Panc1 (cell line): Measurements from ENCODE around the gene ACP2. TPM values are rescaled to one million over a fixed set of nuclear protein-coding genes. Genes with fewer than 3 reads are reported as not detected.

Experiments
- ATAC-seq: fragments of 200-7000 bp; cut with Tn5 transposase; 2 replicates; pipeline ENCODE4 v1.9.1; 2020; ENCODE audit warnings: mild to moderate bottlenecking, moderate library complexity
- BruUV-seq: library from RNA; stranded (reverse); fragments of 400-500 nt; replicated peaks from 2 replicates; lab custom pipeline; 2021; lab: Mats Ljungman, UMichigan
- CTCF ChIA-PET: fragments of 300-600 bp; sonication (Branson Sonifier 250); formaldehyde crosslinking; loops from one replicate; lab custom pipeline; 2022; ENCODE audit warnings: antibody characterized with exemption; lab: Charles Lee
- POLR2A ChIA-PET: fragments of 300-600 bp; sonication (Branson Sonifier 250); formaldehyde crosslinking; loops from one replicate; lab custom pipeline; 2022; ENCODE audit warnings: antibody characterized with exemption; lab: Charles Lee
- DNase-seq: peaks from one replicate; pipeline ENCODE4 v3.0.0-alpha.2; 2010; ENCODE audit warnings: low read depth, low spot score
- H3K27ac ChIP-seq: 2 replicates; pipeline ENCODE4 v1.5.1; 2011; ENCODE audit warnings: mild to moderate bottlenecking, low read length, inconsistent platforms
- H3K27me3 ChIP-seq: fragments of 200-500 bp; sonication (Bioruptor generic); 2 replicates; pipeline ENCODE4 v1.6.0; 2014; ENCODE audit warnings: low read length, inconsistent platforms; ENCODE audit not compliant: control insufficient read depth, insufficient read depth
- H3K36me3 ChIP-seq: fragments of 200-500 bp; sonication (Bioruptor generic); 2 replicates; pipeline ENCODE4 v1.5.1; 2014; ENCODE audit warnings: inconsistent platforms, mild to moderate bottlenecking, low read length, moderate library complexity; ENCODE audit not compliant: control insufficient read depth, insufficient read depth
- H3K4me1 ChIP-seq: 2 replicates; pipeline ENCODE4 v1.5.1; 2011; ENCODE audit warnings: inconsistent platforms, mild to moderate bottlenecking, low read length, moderate library complexity; ENCODE audit not compliant: control insufficient read depth, insufficient read depth
- H3K4me3 ChIP-seq, 2 experiments: 2 replicates each; pipeline ENCODE4 v1.5.1; 2011 to 2012; ENCODE audit warnings: low read depth in 2 of 2, low read length in 2 of 2, mild to moderate bottlenecking in 2 of 2, inconsistent platforms in 1 of 2, moderate library complexity in 1 of 2
- H3K9me3 ChIP-seq: fragments of 200-500 bp; sonication (Bioruptor generic); 2 replicates; pipeline ENCODE4 v1.5.1; 2014; ENCODE audit warnings: low read depth, mild to moderate bottlenecking, inconsistent platforms, low read length, moderate library complexity; ENCODE audit not compliant: control insufficient read depth, insufficient read depth
- POLR2AphosphoS5 ChIP-seq: IDR thresholded peaks from 2 replicates; pipeline ENCODE4 v1.6.1; 2012; ENCODE audit warnings: mild to moderate bottlenecking, low read depth, low read length, moderate library complexity
- REST ChIP-seq, 2 experiments: IDR thresholded peaks; 2 replicates each; pipeline ENCODE4 v1.6.1; 2011 to 2012; ENCODE audit warnings: low read depth in 2 of 2, control low read depth in 1 of 2, low read length in 1 of 2, mild to moderate bottlenecking in 1 of 2, moderate library complexity in 1 of 2; ENCODE audit not compliant: insufficient read depth in 1 of 2
- SIN3A ChIP-seq: IDR thresholded peaks from 2 replicates; pipeline ENCODE4 v1.6.1; 2012; ENCODE audit warnings: low read depth, mild to moderate bottlenecking, low read length, moderate library complexity, borderline replicate concordance; ENCODE audit not compliant: insufficient read depth
- TCF7L2 ChIP-seq: IDR thresholded peaks from 2 replicates; pipeline ENCODE4 v1.6.1; 2011; ENCODE audit warnings: mild to moderate bottlenecking, low read depth, low read length, inconsistent platforms
- in situ Hi-C: cut with HindIII; loops from 2 replicates; pipeline ENCODE4 v1.10.0; 2016; ENCODE audit warnings: low sequenced_read_pairs, low pct_unique_long_range_greater_than_20kb
- intact Hi-C: fragments of 100-400 bp; cut with micrococcal nuclease; formaldehyde crosslinking; loops from one replicate; pipeline ENCODE4 v1.10.0; 2022; ENCODE audit not compliant: unreplicated experiment
- total RNA-seq: library from RNA; stranded (reverse); gene quantifications from one replicate; pipeline ENCODE4 v1.2.1, GENCODE V29; 2021; ENCODE audit not compliant: unreplicated experiment
- TF ChIP-seq, protein P1 (sequence below): fragments of 450-650 bp; IDR thresholded peaks from 2 replicates; pipeline ENCODE4 v1.5.1; 2017; ENCODE audit warnings: mild to moderate bottlenecking

ACP2 gene
- total RNA-seq, 1 experiment from 2014 or later: 28.4 TPM

- ATAC-seq (no peak), DNase-seq (no peak)
- H3K9me3 ChIP-seq: no peaks in the 10 kb centered on the region
- TF ChIP-seq, protein P1, sequence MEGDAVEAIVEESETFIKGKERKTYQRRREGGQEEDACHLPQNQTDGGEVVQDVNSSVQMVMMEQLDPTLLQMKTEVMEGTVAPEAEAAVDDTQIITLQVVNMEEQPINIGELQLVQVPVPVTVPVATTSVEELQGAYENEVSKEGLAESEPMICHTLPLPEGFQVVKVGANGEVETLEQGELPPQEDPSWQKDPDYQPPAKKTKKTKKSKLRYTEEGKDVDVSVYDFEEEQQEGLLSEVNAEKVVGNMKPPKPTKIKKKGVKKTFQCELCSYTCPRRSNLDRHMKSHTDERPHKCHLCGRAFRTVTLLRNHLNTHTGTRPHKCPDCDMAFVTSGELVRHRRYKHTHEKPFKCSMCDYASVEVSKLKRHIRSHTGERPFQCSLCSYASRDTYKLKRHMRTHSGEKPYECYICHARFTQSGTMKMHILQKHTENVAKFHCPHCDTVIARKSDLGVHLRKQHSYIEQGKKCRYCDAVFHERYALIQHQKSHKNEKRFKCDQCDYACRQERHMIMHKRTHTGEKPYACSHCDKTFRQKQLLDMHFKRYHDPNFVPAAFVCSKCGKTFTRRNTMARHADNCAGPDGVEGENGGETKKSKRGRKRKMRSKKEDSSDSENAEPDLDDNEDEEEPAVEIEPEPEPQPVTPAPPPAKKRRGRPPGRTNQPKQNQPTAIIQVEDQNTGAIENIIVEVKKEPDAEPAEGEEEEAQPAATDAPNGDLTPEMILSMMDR: no peak
- TF ChIP-seq TCF7L2 (no peak), SIN3A (no peak), POLR2AphosphoS5 (no peak), REST (IDR thresholded peaks at IDR 0.05; ENCODE audit: insufficient read depth in 1 of 2, low read depth in 2 of 2, low read length in 1 of 2) (no peak)
- H3K36me3 ChIP-seq: no peaks in the 10 kb centered on the region
- intact Hi-C loops (no loop called here), in situ Hi-C loops (no loop called here)
- ChIA-PET CTCF (no interaction called here), POLR2A (interaction anchor here (0.7 kb wide), 1 partner anchor 21 kb away, joined by 5 read pairs; no protein-coding TSS in a partner anchor)
- BruUV-seq: no TSS peak
- no peak overlapping the region for H3K4me3 ChIP-seq
- no peak overlapping the region; the same call in 1 of the 2 replicates for H3K27ac ChIP-seq
- no peaks in the 10 kb centered on the region for H3K27me3 ChIP-seq
- H3K4me1 ChIP-seq: peaks cover 39% of the 10 kb centered on the region
These were observed 19.3 kb upstream of the ACP2 start for GRCh38 chr11:47267876-47268275.

GRCh38 chr11:47264521-47264920, 15.9 kb upstream of the ACP2 start:
- DNase-seq (no peak), ATAC-seq (no peak)
- intact Hi-C loops (no loop called here), in situ Hi-C loops (no loop called here)
- Histone ChIP-seq H3K9me3 (no peaks in the 10 kb centered on the region), H3K36me3 (no peaks in the 10 kb centered on the region), H3K27me3 (no peaks in the 10 kb centered on the region), H3K4me3 (no peak overlapping the region), H3K4me1 (peaks cover 24% of the 10 kb centered on the region), H3K27ac (peak overlapping the region; percentile 20; the same call in 1 of the 2 replicates)
- BruUV-seq: no TSS peak
- ChIA-PET POLR2A (no interaction called here), CTCF (no interaction called here)
- no peak for TF ChIP-seq REST (IDR thresholded peaks at IDR 0.05; ENCODE audit: insufficient read depth in 1 of 2, low read depth in 2 of 2, low read length in 1 of 2)
- TF ChIP-seq, protein P1: no peak
- TF ChIP-seq SIN3A: no peak
- TF ChIP-seq TCF7L2: no peak
- TF ChIP-seq POLR2AphosphoS5: no peak
